Ovary (tissue), 9 donors: ENCODE measurements around the gene CEP128. TPM values are rescaled to one million over a fixed set of nuclear protein-coding genes. Genes with fewer than 3 reads are reported as not detected.

Experiments used
- DNase-seq, 5 donors: peaks; one replicate each; pipeline ENCODE4 v3.0.0-alpha.2; 2019 to 2020
- H3K27ac ChIP-seq, 2 donors: fragments of 200-600 bp; one replicate each; pipeline versions ENCODE4 v1.5.1 to v1.8.0; 2019 to 2022
- H3K27me3 ChIP-seq: fragments of 200-600 bp; one replicate; pipeline ENCODE4 v1.8.0; 2022
- H3K36me3 ChIP-seq: fragments of 200-600 bp; sonication (generic); one replicate; pipeline ENCODE4 v1.5.1; 2019
- H3K4me1 ChIP-seq: one replicate; pipeline ENCODE4 v1.8.1; 2013; ENCODE audit warnings: mild to moderate bottlenecking, moderate library complexity; ENCODE audit not compliant: insufficient read depth
- H3K4me3 ChIP-seq: fragments of 200-600 bp; sonication (generic); one replicate; pipeline ENCODE4 v1.5.1; 2017
- H3K9me3 ChIP-seq, 2 donors: fragments of 200-600 bp in 1 of 2; sonication (generic) in 1 of 2; one replicate each; pipeline versions ENCODE4 v1.5.1 to v1.8.1; 2013 to 2019; ENCODE audit warnings: mild to moderate bottlenecking in 1 of 2, moderate library complexity in 1 of 2
- CTCF ChIP-seq, 3 donors: fragments of 450-650 bp in 2 of 3; fragments of 200-600 bp in 1 of 3; IDR thresholded peaks; one replicate each; pipeline versions ENCODE4 v1.5.1 to v1.8.0; 2016 to 2022; ENCODE audit warnings: antibody characterized with exemption in 3 of 3, mild to moderate bottlenecking in 1 of 3
- EP300 ChIP-seq: sonication (generic); formaldehyde crosslinking; IDR thresholded peaks from one replicate; pipeline ENCODE4 v1.6.1; 2017; ENCODE audit warnings: antibody characterized with exemption
- POLR2A ChIP-seq: fragments of 450-650 bp; IDR thresholded peaks from one replicate; pipeline ENCODE4 v1.6.1; 2017; ENCODE audit warnings: antibody characterized with exemption, mild to moderate bottlenecking, moderate library complexity
- WGBS, 3 donors: extraction: QIAGEN DNeasy Blood & Tissue Kit in 1 of 3; methylation state at CpG; one replicate each; pipeline versions ENCODE4 v1.1.5 to v1.1.7; 2013 to 2017; 5-methylcytosine and 5-hydroxymethylcytosine counted together
- intact Hi-C, 4 donors: fragments of 100-400 bp; cut with DNase I; formaldehyde crosslinking; loops; one replicate each; pipeline versions ENCODE4 v1.11.0 to v1.15.1; 2022 to 2023
- polyA plus RNA-seq, 2 donors: library from polyadenylated mRNA; stranded (reverse); fragments of 200-250 nt in 1 of 2; fragments of 350-450 nt in 1 of 2; fragmentation: Illumina TruSeq in 1 of 2; extraction: RNeasy Lipid Tissue Mini Kit (QIAGEN cat#74804) in 1 of 2; gene quantifications; one replicate each; pipeline ENCODE4 v1.2.3, GENCODE V29; 2013 to 2014
- total RNA-seq, 7 donors: library from RNA; depleted of rRNA in 2 of 7; stranded (reverse); fragments of >200 nt in 2 of 7; fragmentation: NEBNext Ultra II Directional in 3 of 7; extraction: Animal tissue kit (Norgen Biotek cat#: 25700) in 3 of 7; gene quantifications; one replicate each; pipeline versions ENCODE4 v1.1.0 to v1.2.4, GENCODE V29; 2016 to 2023
- donor health status: DM: no; HTN: no; CAD: no; lungs with moderate emphysema.
- donor health status: DM: no; HTN: no; CAD: no.
- donor health status: Bipolar disorder and iron deficiency.
- donor health status: DM: yes; HTN: yes; CAD: no.
- donor health status: DM: no; HTN: no; CAD: no.
- donor health status: DM: yes; HTN: yes; CAD: no.

The CEP128 gene
- total and polyA plus RNA-seq, 9 donors = 1.5 to 14.3 (median 6.4) TPM

- no peak overlapping the region for H3K27ac ChIP-seq
- intact Hi-C loops = no loop called here
- H3K27me3 ChIP-seq = no peaks in the 10 kb centered on the region
- no peaks in the 10 kb centered on the region for H3K4me1 ChIP-seq
- no peak for DNase-seq
- no peak overlapping the region for H3K4me3 ChIP-seq
- WGBS, 3 donors = 98% methylated on average over 7 of the region's 7 CpGs
- H3K36me3 ChIP-seq = no peaks in the 10 kb centered on the region
- H3K9me3 ChIP-seq = no peaks in the 10 kb centered on the region
- TF ChIP-seq POLR2A = no peak
Observed at GRCh38 chr14:80754696-80755095, 186.8 kb downstream of the CEP128 start.

GRCh38 chr14:80751285-80751684, 190.3 kb downstream of the CEP128 start:
- H3K4me3 ChIP-seq = no peak overlapping the region
- H3K4me1 ChIP-seq = no peaks in the 10 kb centered on the region
- H3K27ac ChIP-seq = no peak overlapping the region
- intact Hi-C loops = no loop called here
- no peak for TF ChIP-seq EP300
- no peak for TF ChIP-seq CTCF (IDR thresholded peaks at IDR 0.05)
- TF ChIP-seq POLR2A = no peak
- H3K27me3 ChIP-seq = no peaks in the 10 kb centered on the region
- no peaks in the 10 kb centered on the region for H3K36me3 ChIP-seq
- no peak for DNase-seq
- no peaks in the 10 kb centered on the region for H3K9me3 ChIP-seq
- 97 to 100% (median 97%) methylated on average over 1 of the region's 1 CpG for WGBS, 3 donors

- TF ChIP-seq POLR2A (no peak), EP300 (no peak), CTCF (IDR thresholded peaks at IDR 0.05) (no peak)
- no peak for DNase-seq
- H3K4me3 ChIP-seq = no peak overlapping the region
- H3K27me3 ChIP-seq = no peaks in the 10 kb centered on the region
- no peaks in the 10 kb centered on the region for H3K4me1 ChIP-seq
- H3K27ac ChIP-seq = no peak overlapping the region
- WGBS, 3 donors = 97 to 100% (median 98%) methylated on average over 1 of the region's 1 CpG
- intact Hi-C loops = no loop called here
- no peaks in the 10 kb centered on the region for H3K36me3 ChIP-seq
- no peaks in the 10 kb centered on the region for H3K9me3 ChIP-seq
Observed at GRCh38 chr14:80726211-80726610, 215.3 kb downstream of the CEP128 start.

GRCh38 chr14:80718940-80719339, 222.6 kb downstream of the CEP128 start:
- no peaks in the 10 kb centered on the region for H3K9me3 ChIP-seq
- TF ChIP-seq POLR2A (no peak), EP300 (no peak), CTCF (IDR thresholded peaks at IDR 0.05) (no peak)
- no peak overlapping the region for H3K27ac ChIP-seq
- WGBS, 3 donors = 85 to 96% (median 87%) methylated on average over 1 of the region's 1 CpG
- H3K4me3 ChIP-seq = no peak overlapping the region
- H3K27me3 ChIP-seq = no peaks in the 10 kb centered on the region
- DNase-seq = no peak
- intact Hi-C loops = no loop called here
- H3K36me3 ChIP-seq = no peaks in the 10 kb centered on the region
- H3K4me1 ChIP-seq = no peaks in the 10 kb centered on the region

GRCh38 chr14:80714474-80714873, 227.1 kb downstream of the CEP128 start:
- no peak for DNase-seq
- H3K4me1 ChIP-seq = no peaks in the 10 kb centered on the region
- H3K36me3 ChIP-seq = no peaks in the 10 kb centered on the region
- no peaks in the 10 kb centered on the region for H3K27me3 ChIP-seq
- TF ChIP-seq EP300 (no peak), CTCF (IDR thresholded peaks at IDR 0.05) (no peak), POLR2A (no peak)
- intact Hi-C loops = no loop called here
- H3K9me3 ChIP-seq = no peaks in the 10 kb centered on the region
- H3K27ac ChIP-seq = no peak overlapping the region
- H3K4me3 ChIP-seq = no peak overlapping the region
- 90 to 94% (median 92%) methylated on average over 4 of the region's 4 CpGs for WGBS, 3 donors
